Liver (tissue), 3 donors: ENCODE data around the gene ENDOG.

ENCODE experiments used
- CTCF ChIP-seq: fragments of 150-350 bp; IDR thresholded peaks from 2 replicates; pipeline ENCODE4 v1.5.1; 2017; ENCODE audit warnings: improper control_type of control experiment, low read depth, low read length; ENCODE audit not compliant: missing input control
- EGR1 ChIP-seq, 2 donors: IDR thresholded peaks; 2 replicates each; pipeline ENCODE4 v1.6.1; 2016 to 2018; ENCODE audit warnings: antibody characterized with exemption in 2 of 2, low read depth in 2 of 2
- FOXA1 ChIP-seq: IDR thresholded peaks from 2 replicates; pipeline ENCODE4 v1.6.1; 2016; ENCODE audit warnings: antibody characterized with exemption
- GABPA ChIP-seq, 2 donors: IDR thresholded peaks in 1 of 2; conservative IDR thresholded peaks in 1 of 2; 2 replicates each; pipeline ENCODE4 v1.6.1; 2016; ENCODE audit warnings: antibody characterized with exemption in 2 of 2, mild to moderate bottlenecking in 1 of 2, moderate library complexity in 1 of 2
- JUND ChIP-seq, 2 donors: IDR thresholded peaks; 2 replicates each; pipeline ENCODE4 v1.6.1; 2016; ENCODE audit warnings: antibody characterized with exemption in 2 of 2
- MAX ChIP-seq: IDR thresholded peaks from 2 replicates; pipeline ENCODE4 v1.6.1; 2016; ENCODE audit warnings: antibody characterized with exemption
- RAD21 ChIP-seq, 2 donors: IDR thresholded peaks; 2 replicates each; pipeline ENCODE4 v1.6.1; 2016; ENCODE audit warnings: antibody characterized with exemption in 2 of 2, mild to moderate bottlenecking in 2 of 2
- REST ChIP-seq: IDR thresholded peaks from 2 replicates; pipeline ENCODE4 v1.6.1; 2016; ENCODE audit warnings: antibody characterized with exemption, mild to moderate bottlenecking
- TAF1 ChIP-seq: conservative IDR thresholded peaks from 2 replicates; pipeline ENCODE4 v1.6.1; 2016; ENCODE audit warnings: antibody characterized with exemption, mild to moderate bottlenecking
- YY1 ChIP-seq: IDR thresholded peaks from 2 replicates; pipeline ENCODE4 v1.6.1; 2016; ENCODE audit warnings: antibody characterized with exemption, mild to moderate bottlenecking
- TF ChIP-seq, protein P1 (sequence below): IDR thresholded peaks from 2 replicates; pipeline ENCODE4 v1.6.1; 2016; ENCODE audit warnings: antibody characterized with exemption
- donor health status: healthy.
- donor health status: healthy.

- TF ChIP-seq FOXA1 = no peak
- TF ChIP-seq JUND (IDR thresholded peaks at IDR 0.05) = no peak
- no peak for TF ChIP-seq CTCF
- TF ChIP-seq YY1 = no peak
- no peak for TF ChIP-seq GABPA (IDR thresholded peaks at IDR 0.05 in 1 of 2, conservative IDR thresholded peaks at IDR 0.05 in 1 of 2)
- TF ChIP-seq, protein P1, sequence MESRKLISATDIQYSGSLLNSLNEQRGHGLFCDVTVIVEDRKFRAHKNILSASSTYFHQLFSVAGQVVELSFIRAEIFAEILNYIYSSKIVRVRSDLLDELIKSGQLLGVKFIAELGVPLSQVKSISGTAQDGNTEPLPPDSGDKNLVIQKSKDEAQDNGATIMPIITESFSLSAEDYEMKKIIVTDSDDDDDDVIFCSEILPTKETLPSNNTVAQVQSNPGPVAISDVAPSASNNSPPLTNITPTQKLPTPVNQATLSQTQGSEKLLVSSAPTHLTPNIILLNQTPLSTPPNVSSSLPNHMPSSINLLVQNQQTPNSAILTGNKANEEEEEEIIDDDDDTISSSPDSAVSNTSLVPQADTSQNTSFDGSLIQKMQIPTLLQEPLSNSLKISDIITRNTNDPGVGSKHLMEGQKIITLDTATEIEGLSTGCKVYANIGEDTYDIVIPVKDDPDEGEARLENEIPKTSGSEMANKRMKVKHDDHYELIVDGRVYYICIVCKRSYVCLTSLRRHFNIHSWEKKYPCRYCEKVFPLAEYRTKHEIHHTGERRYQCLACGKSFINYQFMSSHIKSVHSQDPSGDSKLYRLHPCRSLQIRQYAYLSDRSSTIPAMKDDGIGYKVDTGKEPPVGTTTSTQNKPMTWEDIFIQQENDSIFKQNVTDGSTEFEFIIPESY = no peak
- TF ChIP-seq RAD21 (IDR thresholded peaks at IDR 0.05) = no peak
- no peak for TF ChIP-seq TAF1
- no peak for TF ChIP-seq MAX
- TF ChIP-seq REST = no peak
- TF ChIP-seq EGR1 (IDR thresholded peaks at IDR 0.05; ENCODE audit: low read depth in 2 of 2) = no peak
Observed at GRCh38 chr9:128774804-128775203, 43.5 kb upstream of the ENDOG start.
